GM21576 (cell line): Measurements from ENCODE around the gene UBE2Z.
"Not testable (repeated sequence)": the region's sequence is repeated elsewhere in the genome, so short reads cannot be mapped to it uniquely, and the experiment has no call there.

ENCODE experiments used
- ATAC-seq: cut with Tn5 transposase; IDR thresholded peaks from one replicate; pipeline ENCODE4 v1.9.1; 2021; ENCODE audit warnings: mild to moderate bottlenecking, moderate library complexity; ENCODE audit not compliant: unreplicated experiment

UBE2Z gene

DNA sequence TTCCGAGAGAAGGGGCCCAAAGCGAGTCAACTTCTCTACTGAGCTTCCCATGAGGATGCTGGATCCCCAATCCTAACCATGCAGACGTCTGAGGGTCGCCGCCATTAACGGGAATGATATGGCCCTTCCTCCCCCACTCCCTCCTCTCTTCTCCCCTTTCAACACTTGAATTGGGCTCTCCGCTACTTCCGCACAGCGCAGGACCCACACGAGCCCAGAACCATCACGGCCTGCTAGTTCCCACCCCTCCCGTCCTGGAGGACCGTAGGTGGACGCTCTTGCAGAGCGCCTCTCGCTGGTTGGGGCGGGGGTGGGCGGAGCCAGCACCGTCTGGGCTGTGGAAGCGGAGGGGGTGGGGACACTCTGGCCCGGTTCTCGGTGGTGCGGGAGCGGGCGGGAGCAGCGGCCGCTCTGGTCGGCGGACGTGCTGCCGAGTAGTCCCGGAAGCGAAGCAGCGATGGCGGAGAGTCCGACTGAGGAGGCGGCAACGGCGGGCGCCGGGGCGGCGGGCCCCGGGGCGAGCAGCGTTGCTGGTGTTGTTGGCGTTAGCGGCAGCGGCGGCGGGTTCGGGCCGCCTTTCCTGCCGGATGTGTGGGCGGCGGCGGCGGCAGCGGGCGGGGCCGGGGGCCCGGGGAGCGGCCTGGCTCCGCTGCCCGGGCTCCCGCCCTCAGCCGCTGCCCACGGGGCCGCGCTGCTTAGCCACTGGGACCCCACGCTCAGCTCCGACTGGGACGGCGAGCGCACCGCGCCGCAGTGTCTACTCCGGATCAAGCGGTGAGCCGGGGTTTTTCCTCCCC lies at the start of gene UBE2Z:
Gene UBE2Z (plus strand): TSS at position 361 of the 797 bp plus-strand sequence. CDS start 97 bp downstream, at position 458.
- peak; percentile 62 for ATAC-seq

DNA sequence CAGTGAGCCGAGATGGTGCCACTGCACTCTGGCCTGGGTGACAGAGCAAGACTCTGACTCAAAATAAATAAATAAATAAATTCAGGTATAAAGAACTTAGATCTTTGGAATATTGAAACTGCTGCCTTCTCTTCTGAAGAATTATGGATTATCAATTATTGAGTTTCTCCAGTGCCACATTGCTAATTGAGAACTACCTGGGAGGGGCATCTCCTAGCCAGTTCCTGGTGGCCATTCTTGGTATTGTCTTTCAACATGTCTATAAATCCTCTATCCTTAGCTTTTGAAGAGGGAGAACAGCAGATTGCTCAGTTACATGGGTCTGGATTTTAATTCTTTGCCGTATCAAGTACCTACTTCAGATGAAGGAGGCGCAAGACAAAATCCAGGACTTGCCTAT lies 48.2 kb upstream of the UBE2Z start:
- no peak for ATAC-seq

DNA sequence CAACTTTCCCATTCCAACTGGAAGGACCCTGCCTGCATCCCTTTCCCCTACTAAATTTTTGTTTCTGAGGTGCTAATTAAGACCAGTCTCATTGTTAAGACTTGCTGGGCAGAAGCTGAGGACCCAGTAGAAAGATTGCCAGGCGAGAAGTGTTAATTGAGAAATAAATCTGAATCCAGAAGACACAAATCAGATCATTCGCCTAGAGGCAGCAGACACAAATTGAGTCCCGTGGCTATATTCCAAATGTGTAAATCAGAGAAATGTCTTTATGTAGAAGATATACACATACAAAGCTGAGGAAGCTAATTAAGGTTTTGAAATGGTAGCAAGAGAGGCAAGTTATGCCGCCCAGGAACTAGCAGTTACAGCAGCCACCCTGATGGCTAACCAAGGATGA lies 47.8 kb upstream of the UBE2Z start:
- no peak for ATAC-seq

DNA sequence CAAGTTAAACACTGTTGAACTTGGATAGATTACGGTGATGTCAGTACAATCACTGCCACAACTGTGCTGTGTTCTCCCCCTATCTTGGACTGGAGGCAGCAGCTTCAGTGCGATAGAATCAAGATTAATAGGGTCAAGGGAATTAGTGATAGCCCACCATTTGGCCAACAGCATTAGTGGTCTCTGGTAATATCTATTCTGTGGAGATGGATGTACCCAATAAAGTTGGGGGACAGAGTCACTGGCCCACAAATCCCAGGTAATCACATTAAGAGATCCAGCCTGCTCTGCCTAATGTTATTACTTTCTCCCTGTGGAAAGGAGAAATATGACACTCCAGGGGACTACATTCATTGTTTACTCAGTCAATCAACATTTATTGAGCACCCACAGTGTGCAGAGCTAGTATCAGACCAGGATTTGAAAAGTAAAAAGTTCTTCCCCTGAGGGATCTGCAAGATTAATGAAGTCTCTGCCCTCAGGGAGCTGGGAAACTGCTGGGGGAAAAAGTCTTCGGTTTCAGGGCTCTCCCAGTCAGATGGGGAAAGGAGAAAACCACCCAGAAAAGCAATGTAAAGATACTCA lies 39.2 kb upstream of the UBE2Z start:
- ATAC-seq: no peak

DNA sequence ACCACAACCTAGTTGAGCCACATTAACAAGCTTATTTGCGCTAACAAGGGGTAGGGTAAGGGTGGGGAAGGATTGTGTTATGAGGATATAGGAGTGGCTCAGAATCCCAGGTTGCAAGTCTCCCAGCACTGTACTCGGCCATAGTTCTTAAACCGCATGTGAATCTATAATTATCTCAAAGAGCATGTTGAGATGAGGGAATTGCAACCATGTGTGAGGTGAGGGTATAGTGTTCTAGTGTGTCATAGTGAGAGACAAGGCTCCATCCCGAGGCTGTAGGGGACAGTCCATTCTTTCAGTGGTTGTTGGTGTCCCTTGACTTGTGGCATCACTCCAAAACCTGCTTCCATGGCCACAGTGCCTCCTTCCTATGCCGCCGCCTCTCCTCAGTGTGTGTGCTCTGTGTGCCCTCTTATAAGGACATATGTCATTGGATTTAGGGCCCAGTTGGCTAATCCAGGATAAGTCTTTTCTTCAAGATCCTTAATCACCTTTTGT lies 38.3 kb upstream of the UBE2Z start:
- no peak for ATAC-seq

DNA sequence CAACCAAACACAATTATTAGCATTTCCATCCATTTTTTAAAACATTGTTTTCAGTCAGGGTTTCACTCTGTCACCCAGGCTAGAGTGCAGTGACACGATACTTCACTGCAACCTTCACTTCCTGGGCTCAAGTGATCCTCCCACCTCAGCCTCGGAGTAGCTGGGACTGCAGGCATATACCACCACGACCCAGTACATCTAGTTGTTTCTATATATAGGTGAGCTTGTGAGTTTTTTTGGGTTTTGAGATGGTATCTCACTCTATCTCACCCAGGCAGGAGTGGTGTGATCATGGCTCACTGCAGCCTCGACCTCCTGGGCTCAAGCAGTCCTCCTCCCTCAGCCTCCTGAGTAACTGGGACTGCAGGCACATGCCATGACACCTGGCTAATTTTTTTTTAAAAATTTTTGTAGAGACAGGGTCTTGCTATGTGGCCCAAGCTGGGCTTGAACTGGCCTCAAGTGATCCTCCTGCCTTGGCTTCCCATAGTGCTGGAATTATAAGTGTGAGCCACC lies 37.1 kb upstream of the UBE2Z start:
- ATAC-seq: no peak

DNA sequence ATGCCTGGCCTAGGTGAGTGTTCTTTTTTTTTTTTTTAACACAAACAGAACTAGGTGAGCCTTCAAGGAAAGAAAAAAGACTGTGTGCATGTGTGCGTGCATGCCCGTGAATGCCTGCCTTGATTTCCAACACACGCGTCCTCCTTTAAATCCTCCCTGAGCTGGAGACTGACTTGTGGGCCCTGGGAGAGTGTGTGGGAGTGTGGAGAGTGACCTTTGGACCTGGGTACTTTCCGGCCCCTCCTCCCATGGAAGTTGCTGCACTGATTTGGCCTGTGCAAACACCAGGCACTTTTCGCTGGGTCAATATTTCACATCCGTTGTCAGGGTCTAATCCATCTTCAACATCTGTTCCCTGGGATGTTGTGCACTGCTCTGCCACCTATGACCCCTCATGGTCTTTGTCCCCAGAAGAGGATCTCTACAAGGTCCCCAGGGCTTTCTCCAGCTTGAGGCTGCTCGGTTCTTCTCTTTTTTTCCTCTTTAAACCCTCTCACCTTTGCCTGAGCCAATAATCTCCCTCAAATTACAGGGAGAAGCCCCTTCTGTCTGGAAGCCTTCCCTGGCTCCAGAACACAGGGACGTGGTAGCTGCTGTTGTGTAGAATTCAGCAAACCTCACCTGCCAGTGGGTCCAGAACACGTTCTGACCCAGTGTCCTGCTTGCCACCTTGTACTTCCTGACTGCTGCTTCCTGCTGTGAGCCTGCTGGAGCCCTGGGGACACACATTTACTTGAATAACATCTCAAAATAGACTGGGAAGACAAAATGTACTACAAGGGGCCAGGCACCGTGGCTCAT lies 36.5 kb upstream of the UBE2Z start:
- no peak for ATAC-seq

DNA sequence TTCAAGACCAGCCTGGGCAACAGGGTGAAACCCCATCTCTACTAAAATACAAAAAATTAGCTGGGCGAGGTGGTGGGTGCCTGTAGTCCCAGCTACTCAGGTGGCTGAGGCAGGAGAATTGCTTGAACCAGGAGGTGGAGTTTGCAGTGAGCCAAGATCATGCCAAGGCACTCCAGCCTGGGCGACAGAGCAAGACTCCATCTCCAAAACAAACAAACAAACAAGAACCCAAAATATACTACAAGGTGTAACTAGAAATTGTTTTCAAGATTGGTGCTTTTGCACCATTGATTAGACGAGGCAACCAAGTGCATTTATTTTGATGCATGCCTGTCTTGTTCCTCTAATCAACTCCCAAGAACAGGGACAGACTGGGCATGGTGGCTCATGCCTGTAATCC lies 35.8 kb upstream of the UBE2Z start:
- ATAC-seq: not testable (repeated sequence)

DNA sequence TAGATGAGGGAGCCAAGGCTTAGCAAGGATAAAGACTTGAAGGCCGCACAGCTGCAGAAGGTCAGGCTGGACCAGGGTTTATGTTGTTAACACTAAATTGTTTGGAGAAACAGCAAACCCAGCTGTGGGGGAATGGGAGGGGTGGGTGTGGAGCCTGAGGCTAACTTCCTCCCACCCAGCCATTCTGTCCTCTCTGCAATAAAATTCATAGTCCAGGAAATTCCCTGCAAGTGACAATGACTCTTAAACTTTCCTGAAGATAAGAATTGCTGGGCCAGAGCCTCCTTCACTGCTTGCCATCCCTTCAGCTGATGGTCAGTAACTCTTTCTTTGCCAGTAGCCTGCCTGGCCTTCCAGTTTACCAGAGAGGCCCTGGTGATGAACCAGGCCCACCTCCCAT lies 35.0 kb upstream of the UBE2Z start:
- ATAC-seq: no peak

DNA sequence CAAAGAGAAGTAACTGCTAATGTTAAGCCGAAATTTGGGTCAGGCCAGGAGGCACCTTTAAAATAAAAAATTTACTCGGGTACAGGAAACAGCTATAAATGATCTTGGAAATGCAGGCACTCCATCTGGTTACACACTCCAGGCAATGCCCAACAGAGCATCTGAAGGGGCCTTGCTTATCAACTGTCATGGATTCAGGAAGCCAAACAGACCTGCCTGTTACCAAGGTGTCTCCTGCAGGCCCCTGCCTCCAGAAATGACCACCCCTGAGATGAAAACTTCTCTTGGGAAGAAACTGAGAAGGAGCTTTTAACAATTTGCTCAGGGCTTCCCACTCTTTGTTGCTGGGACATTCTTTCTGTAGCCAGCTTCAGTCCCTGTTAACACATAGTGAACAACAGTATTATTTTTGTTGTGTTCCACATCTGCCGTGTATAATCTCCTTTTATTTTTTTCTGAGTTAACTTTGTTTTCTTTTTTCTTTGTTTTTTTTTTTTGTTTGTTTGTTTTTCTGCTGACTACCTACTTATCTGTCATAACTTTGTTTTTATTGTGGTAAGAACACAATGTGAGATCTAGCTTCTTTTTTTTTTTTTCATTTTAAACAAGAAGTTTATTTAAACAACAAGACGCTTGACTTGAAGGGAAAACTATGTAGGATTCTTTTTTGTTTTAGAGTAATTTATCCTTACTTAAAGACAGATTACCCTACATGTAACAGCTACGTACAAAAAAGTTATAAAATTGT lies 34.3 kb upstream of the UBE2Z start:
- no peak for ATAC-seq

DNA sequence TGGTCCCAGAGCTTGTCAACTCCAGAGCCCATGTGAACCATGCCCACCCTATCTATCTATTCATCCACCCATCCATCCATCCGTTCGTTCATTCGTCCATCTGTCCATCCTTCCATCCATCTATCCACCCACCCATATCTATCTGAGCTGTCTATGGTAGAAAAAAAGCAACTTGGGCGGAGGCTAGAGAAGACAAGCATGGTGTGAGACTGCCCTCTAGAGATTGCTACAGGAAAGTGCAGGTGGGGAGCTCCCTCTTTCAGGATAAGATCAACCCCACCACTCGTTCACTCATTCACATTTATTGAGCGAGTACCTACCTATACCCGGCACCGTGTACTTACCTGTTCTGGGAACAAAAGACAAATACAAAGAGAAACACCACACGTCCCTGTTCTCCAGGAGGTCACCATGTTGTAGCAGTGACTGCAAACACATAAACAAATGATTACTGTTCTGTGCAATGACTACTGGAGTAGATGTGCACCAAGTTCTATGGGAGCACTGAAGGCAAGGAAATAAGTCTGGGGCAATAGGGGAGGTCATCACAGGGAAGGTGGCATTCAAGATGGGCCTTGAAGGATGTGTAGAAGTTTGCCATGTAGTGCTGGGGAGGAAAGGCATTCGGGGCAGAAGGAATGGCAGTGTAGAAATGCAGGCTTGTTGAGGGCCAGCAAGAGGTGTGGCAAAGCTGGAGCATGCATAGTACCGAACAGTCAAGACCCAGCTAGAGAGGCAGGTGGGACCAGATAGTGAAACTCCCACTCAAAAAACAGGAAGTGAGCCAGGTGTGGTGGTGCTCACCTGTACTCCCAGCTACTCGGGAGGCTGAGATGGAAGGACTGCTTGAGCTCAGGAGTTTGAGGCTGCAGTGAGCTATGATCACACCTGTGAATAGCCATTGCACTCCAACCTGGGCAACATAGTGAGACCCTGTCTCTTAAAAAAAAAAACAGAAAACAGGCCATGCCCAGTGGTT lies 29.0 kb upstream of the UBE2Z start:
- no peak for ATAC-seq

DNA sequence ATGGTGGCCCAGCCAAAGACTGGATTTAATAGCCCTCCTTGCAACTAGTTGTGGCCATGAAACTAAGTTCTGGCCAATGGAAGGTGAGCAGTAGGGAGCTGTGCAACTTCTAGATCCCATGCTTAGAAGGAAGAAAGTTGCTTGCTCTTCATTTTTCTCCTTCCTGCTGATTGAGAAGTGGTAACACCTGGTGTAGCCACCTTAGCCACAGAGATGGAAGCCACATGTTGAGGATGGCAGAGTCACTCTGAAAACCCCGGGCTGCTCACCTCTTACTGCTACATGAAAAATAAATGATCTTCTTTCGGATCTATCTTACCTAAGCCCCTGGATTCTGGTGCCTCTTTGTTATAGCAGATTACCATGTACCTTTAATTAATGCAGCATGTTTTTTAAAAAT lies 25.9 kb upstream of the UBE2Z start:
- no peak for ATAC-seq

DNA sequence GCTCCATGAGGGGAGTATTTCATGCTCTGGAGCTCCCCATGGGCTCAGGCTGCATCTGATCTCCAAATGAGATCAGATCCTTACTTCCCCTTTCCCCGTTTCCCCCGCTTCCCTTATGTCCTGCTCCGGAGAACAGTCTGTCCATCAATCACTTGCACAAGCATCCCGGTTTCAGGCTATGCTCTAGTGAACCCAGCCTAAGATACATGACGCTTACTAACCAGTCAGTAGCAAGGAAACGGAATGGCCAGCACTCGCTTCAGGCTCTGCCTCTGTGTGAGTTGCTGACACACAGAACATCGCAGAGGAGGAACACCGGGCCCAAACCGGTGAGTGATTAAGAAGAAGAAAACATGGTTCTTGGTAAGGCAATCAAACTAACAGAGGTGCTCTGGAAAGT lies 25.0 kb upstream of the UBE2Z start:
- ATAC-seq: no peak

DNA sequence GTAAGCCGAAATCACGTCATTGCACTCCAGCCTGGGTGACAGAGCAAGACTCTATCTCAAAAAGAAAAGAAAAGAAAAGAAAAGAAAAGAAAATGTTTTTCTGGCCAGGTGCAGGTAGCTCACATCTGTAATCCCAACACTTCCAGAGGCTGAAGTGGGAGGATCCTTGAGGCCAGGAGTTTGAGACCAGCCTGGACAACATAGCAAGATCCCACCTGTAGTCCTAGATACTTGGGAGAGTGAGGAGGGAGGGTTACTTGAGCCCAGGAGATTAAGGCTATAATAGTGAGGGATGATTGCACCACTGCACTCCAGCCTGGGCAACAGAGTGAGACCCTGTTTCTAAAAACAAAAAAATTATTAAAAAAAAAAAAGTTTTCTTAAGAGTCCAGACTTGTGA lies 18.1 kb upstream of the UBE2Z start:
- no peak for ATAC-seq

DNA sequence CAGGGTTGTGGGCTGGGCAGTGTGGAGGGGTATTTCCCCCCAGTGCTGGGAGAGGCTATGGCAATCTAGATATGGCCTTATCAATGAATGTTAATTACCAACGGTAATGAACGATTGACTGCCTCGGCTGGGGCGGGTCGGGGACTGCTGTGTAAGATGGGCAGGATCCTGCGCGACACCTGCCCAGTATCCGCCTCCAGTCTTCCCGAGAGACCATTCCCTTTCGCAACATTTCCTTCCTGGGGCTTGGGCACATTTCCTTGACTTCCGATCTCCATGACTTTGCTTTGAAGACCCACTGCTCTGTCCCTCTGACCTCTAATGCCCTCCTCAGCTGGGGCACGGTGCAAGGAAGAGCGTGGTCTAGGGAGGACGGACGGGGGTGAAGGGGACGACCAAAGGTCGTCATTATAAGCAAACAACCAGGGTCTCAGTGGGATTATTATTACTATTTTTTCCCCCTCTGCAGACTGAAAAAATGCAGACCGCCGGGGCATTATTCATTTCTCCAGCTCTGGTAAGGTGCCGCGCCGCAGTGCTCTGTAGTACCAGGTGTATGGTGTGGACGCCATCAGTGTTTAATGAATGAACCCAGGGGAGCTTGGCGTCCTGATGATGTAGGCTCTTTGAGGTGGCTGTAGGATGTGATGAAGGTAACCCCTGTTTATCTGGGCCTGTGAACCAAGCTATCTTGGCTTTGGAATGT lies 15.1 kb upstream of the UBE2Z start:
- ATAC-seq: no peak

DNA sequence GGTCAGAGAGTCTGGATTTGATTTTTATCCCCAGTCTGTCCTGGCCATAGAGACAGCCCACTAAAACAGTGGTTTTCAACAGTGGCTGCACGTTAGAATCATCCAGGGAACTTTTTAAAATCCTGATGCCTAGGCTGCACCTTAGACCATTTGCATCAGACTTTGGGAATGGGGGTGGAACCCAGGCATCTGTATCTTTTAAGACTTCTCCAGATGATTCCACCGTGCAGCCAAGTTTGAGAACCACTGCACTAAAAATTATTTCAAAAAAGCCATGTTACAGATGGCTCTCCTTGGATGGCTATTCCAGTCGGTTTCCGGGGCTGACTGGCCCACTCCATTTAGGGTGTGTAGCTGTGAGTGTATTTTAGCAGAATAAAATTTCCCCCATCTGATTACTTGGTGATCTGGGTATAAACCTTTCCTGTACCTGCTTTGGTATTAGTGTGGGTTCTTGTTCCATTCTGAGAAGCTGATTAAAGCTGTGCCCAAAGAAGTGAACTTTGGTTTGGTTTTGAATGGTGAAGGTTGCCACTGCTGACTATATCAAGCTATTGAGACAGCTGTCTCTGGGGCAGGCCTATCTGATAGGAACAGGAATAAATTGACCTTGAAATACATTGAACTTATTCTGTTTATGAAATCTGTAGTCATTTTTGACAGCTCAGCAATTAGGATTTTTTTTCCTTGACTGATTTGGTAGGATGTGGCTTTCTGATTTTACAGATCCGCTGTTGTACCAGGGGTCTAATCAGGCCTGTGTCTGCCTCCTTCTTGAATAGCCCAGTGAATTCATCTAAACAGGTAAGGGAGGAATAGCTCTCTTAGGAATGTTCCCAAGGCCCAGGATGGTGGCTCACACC lies 14.3 kb upstream of the UBE2Z start:
- ATAC-seq: no peak

DNA sequence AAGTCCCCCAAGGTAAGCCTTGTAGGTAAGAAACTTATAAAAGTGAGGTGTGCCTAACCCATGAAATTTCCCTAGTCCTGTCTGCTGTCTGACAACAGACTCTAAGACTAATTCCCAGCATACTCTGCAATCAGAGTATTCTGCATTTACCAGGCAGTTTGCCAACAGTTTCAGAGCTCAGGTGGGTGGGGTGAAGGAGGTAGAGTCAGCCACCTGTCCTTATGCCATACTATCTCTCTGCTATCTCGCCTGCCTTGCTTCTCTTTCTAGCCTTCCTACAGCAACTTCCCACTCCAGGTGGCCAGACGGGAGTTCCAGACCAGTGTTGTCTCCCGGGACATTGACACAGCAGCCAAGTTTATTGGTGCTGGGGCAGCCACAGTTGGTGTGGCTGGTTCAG lies 13.3 kb upstream of the UBE2Z start:
- no peak for ATAC-seq

DNA sequence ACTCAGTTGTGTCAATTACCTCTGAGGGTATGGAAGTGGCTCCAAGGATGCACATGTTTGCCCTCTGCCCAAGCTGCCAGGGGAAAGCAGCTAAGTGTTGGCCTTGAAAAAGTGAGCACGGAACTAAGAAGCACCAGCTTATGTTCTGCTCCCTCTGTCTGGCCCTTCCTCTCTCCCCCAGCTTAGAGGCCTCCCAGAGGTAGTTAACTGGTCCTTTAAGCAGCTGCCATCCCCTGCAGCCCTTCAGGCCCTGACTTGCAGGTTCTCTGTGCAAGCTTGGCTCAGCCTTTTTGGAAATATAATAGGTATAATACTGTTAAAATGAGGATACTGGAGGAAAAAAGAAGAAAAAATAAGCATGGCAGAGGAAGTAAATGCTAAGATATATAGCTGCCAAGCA lies 7.0 kb upstream of the UBE2Z start:
- no peak for ATAC-seq
